ENCODE data around the gene SLC26A6. TPM values are rescaled to one million over a fixed set of nuclear protein-coding genes. Genes with fewer than 3 reads are reported as not detected.
A peak's percentile ranks its signal among the peaks of the same experiment; 100 is the strongest.

Gene SLC26A6
- total and polyA plus RNA-seq, 4 donors = 4.4 to 13.1 (median 6.3) TPM

- no peak for TF ChIP-seq CTCF (IDR thresholded peaks at IDR 0.05; ENCODE audit: low read depth, low read length, missing input control)
- TF ChIP-seq NR2F2 (IDR thresholded peaks at IDR 0.05) = no peak
- no peak for TF ChIP-seq FOXA2 (IDR thresholded peaks at IDR 0.05)
- no peak for TF ChIP-seq ATF3 (IDR thresholded peaks at IDR 0.05)
Observed at GRCh38 chr3:48664313-48664644, 29.0 kb upstream of the SLC26A6 start (continued).

GRCh38 chr3:48663489-48664312, 28.4 kb upstream of the SLC26A6 start:
- TF ChIP-seq SP1 (IDR thresholded peaks at IDR 0.05) (no peak), TAF1 (conservative IDR thresholded peaks at IDR 0.05) (no peak), FOXA2 (IDR thresholded peaks at IDR 0.05) (no peak), RXRA (IDR thresholded peaks at IDR 0.05) (no peak), RAD21 (IDR thresholded peaks at IDR 0.05) (peak in 1 of 2 donors; percentile 28), HNF4G (IDR thresholded peaks at IDR 0.05) (no peak), ZBTB33 (IDR thresholded peaks at IDR 0.05) (no peak), NR2F2 (IDR thresholded peaks at IDR 0.05) (no peak), REST (IDR thresholded peaks at IDR 0.05) (peak; percentile 34), YY1 (IDR thresholded peaks at IDR 0.05) (no peak), EGR1 (IDR thresholded peaks at IDR 0.05; ENCODE audit: low read depth in 2 of 2) (no peak), GABPA (IDR thresholded peaks at IDR 0.05 in 1 of 2, conservative IDR thresholded peaks at IDR 0.05 in 1 of 2) (peak in 1 of 2 donors; percentile 48), JUND (IDR thresholded peaks at IDR 0.05) (no peak), CTCF (IDR thresholded peaks at IDR 0.05; ENCODE audit: low read depth, low read length, missing input control) (peak; percentile 50), ATF3 (IDR thresholded peaks at IDR 0.05) (no peak), MAX (IDR thresholded peaks at IDR 0.05) (no peak), FOXA1 (IDR thresholded peaks at IDR 0.05) (no peak), HNF4A (conservative IDR thresholded peaks at IDR 0.05) (no peak)
- 3% methylated on average over 66 of the region's 66 CpGs for WGBS
- H3K9me3 ChIP-seq (ENCODE audit: control insufficient read depth in 4 of 4, low read length in 3 of 4) = peaks cover 0 to 6% (median 0%) of the 10 kb centered on the region in 4 donors
- H3K4me1 ChIP-seq (ENCODE audit: control insufficient read depth in 4 of 4, insufficient read depth in 4 of 4, low read length in 3 of 4) = peaks cover 0 to 15% (median 14%) of the 10 kb centered on the region in 4 donors
- peak; percentile 96 for DNase-seq (ENCODE audit: low spot score)
- no peaks in the 10 kb centered on the region for H3K36me3 ChIP-seq (ENCODE audit: control insufficient read depth in 4 of 4, insufficient read depth in 3 of 4, low read depth in 1 of 4, low read length in 3 of 4)
- no peak overlapping the region for H3K27ac ChIP-seq (ENCODE audit: low read depth in 1 of 2, low read length in 2 of 2)
- H3K4me3 ChIP-seq (ENCODE audit: low read depth in 1 of 3, low read length in 3 of 3) = peak overlapping the region in 2 of 3 donors; percentile 49
- H3K27me3 ChIP-seq (ENCODE audit: control insufficient read depth in 4 of 4, insufficient read depth in 4 of 4, low read length in 3 of 4) = peaks cover 0 to 5% (median 0%) of the 10 kb centered on the region in 4 donors
- no peak overlapping the region for H3K9ac ChIP-seq (ENCODE audit: low read depth in 1 of 2, low read length in 2 of 2)
